Measurements from ENCODE around the gene PPARD.
"Not testable (repeated sequence)": the region's sequence is repeated elsewhere in the genome, so short reads cannot be mapped to it uniquely, and the experiment has no call there.

PPARD gene

DNA sequence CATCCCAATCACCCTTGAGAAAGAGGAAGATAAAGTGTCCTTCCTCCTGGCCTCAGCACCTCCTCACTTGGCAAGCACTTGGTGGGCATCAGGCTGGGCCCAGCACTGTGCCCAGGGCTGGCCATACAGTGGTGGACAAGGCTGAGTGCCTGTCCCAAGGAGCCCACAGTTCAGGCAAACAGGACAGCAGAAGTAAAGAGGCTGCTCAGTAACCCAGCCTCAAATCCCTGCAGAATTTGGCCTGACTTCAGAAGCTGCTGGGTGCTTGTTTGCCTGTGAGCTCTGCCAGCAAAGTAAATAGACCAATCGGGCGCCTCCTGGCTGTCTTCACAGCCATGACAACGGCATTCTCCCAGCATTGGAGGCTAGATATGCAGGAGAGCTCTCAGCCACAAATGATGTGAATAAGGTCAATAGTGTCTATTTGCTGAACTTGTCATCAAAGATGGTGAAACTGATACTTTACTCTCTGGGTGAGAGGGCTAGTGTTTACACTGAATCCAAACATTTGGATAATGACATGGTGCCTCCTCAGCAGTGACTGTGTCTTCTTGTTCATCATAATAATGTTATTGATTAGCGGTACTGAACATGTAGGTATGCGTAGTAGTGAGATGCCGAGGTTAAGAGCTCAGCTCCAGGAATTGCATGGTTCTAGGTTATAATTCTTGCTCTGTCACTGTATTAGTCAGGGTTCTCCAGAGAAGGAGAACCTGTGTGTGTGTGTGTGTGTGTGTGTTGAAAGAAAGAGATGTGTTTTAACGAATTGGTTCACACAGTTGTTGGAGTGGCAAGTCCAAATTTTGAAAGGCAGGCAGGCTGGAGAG is 72.9 kb downstream of the PPARD start:
- DNase-seq = peak; percentile 95

- DNase-seq = no peak
Measured at GRCh38 chr6:35417979-35418661, 75.8 kb downstream of the PPARD start.

GRCh38 chr6:35419417-35419816 is 77.1 kb downstream of the PPARD start:
- DNase-seq = peak; percentile 30

DNA sequence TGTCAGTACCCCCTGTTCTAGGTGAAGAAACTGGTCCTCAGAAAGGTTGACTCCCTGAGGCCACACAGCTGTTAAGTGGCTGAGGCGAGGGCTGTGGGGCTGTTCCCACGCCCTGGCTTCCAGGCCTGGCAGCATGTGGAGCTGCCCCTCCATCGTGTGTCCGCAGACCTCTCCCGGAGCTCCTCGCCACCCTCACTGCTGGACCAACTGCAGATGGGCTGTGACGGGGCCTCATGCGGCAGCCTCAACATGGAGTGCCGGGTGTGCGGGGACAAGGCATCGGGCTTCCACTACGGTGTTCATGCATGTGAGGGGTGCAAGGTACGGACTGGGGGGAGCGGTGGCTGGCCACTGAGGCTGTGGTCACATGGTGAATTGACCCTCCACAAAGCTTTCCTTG is 77.6 kb downstream of the PPARD start:
- DNase-seq = no peak

DNA sequence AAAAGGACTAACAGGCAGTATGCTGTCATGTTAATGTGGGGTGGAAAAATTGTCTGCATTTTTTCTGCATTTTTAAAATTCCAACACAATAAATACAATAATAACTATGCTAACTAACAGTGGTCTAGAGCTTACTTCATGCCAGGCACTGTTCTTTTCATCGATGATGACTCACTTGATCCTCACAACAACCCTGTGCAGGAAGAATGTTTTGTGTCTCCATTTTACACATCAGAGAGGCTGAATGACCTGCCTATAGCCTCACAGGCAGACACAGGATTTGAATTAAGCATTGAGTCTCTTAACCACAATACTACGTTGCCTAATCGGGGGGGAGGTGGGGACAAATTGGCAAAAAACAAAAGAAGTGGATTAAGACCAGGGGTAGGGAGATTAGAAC is 82.9 kb downstream of the PPARD start:
- DNase-seq = no peak

DNA sequence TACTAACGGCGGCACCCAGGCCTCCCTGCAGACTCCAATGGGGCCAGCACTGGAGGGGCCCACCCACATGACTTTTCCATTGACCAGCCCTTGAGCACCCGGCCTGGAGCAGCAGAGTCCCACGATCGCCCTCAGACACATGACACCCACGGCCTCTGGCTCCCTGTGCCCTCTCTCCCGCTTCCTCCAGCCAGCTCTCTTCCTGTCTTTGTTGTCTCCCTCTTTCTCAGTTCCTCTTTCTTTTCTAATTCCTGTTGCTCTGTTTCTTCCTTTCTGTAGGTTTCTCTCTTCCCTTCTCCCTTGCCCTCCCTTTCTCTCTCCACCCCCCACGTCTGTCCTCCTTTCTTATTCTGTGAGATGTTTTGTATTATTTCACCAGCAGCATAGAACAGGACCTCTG is 83.7 kb downstream of the PPARD start:
- DNase-seq = no peak

- no peak for DNase-seq
Measured at GRCh38 chr6:35427435-35427834, 85.1 kb downstream of the PPARD start.

DNA sequence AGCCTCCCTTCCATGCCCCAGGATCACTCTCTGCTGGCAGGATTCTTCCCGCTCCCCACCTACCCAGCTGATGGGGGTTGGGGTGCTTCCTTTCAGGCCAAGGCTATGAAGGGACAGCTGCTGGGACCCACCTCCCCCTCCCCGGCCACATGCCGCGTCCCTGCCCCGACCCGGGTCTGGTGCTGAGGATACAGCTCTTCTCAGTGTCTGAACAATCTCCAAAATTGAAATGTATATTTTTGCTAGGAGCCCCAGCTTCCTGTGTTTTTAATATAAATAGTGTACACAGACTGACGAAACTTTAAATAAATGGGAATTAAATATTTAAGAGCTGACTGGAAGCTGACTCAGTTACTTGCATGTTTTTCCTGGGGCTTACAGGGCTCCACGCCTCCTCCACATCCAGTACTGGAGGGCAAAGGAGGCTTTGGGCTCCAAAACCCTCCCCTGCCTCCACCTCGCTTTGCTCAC is 85.5 kb downstream of the PPARD start:
- no peak for DNase-seq

DNA sequence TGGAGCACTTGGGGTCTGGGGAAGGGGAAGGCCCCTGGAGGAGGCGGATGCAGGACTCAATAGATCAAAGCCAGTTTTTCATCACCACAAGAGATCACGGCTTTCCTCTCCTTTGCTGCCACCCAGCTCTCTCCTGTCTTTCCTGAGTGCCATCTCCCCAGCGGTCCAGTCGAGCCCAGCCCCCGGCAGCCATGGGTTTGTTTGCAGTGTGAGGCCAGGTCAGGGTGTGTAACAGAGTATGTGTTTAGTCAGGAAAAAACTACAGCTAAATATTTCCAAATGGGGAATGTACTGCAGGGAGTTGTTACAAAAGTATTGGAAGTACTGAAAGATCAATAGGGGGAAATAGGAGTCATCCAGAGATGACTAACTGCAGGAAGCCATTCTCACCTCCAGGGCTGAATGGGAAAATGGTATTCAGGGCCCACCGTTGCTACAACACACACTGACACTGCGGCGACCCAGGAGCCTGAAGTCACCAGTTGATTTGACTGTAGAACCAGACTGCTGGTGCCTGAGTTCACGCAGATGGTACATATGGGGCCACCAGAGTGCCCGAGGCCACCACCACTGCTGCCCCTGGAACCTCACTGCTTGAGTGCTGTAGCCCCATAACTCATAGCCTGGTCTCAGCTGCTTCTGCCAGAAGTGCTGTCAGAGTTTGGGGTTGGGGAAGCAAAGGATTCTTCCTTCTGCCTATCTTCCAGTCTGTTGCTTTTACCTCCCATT is 86.2 kb downstream of the PPARD start:
- no peak for DNase-seq

DNA sequence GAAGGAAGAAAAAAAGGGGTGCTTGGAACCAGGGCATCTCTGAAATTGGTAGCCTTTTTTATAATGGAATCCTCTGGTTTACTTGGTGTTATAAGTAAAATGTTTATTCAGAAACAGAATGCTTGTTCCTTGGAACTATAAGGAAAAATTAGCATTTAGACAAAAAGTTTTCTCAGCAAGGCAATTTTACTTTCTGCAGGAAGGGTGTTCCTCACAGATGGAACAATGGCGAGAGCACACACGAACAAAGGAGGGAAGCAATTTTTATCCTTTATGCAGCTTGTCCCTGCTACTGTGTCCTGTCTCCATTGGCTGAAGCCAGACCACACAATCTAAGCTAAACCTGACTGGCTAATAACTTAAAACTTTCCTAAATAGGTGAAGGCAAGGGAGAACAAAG is 87.1 kb downstream of the PPARD start:
- DNase-seq = no peak

DNA sequence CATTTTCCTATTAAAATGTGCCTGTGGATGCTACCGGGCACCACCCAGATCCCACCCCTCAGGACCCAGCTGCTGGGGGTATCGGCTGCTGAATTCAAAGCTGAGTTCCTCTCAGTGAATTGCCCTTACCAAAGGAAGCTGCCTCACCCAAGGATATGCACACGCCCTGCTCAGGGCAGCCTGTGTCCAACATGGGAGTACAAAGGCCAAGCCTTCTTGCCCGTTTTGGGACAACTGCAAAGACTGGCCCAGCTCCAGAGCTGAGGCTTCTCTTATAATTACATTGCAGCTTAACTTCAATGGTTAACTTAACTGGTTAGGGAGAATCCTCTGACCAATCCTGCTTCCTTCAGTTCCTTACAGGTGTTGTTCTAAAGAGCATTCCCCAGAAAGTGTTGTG is 89.9 kb downstream of the PPARD start:
- DNase-seq = no peak

- not testable (repeated sequence) for DNase-seq
Measured at GRCh38 chr6:35432702-35433101, 90.3 kb downstream of the PPARD start.

DNA sequence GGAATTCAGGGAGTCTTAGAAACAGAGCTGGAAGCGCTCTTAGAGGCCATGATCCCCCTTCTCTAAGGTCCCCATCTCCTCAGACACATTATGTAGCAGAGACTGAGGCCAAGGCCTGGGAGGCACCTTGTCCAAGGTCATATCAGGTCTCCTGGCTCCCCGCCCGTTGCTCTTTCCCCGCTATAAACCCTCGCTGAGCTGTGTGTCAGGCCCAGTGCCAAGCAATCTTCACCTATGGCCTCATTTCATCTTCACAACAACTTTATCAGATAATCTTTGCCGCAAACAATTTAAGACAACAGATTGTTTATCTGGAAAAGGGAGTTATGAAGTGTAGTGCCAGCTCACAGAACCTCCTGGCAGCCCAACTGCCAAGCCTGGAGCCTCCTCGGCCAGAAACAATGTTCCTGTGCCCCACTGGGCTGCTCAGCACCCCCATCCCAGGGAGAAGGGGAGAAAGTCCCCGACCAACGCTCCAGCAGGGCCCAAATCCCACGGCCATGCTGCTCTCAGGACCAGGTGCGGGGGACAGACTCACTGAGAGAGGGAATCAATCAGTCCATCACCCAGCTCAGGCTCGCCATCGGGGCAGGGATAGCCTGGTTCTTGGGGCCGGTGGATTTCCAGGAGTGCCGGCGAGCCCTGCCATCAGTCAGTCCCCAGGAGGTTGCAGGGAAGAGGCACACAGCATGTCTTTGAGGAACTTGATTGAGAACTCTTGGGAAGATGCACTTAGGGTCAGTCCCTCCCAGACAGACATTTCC is 92.9 kb downstream of the PPARD start:
- DNase-seq = no peak

DNA sequence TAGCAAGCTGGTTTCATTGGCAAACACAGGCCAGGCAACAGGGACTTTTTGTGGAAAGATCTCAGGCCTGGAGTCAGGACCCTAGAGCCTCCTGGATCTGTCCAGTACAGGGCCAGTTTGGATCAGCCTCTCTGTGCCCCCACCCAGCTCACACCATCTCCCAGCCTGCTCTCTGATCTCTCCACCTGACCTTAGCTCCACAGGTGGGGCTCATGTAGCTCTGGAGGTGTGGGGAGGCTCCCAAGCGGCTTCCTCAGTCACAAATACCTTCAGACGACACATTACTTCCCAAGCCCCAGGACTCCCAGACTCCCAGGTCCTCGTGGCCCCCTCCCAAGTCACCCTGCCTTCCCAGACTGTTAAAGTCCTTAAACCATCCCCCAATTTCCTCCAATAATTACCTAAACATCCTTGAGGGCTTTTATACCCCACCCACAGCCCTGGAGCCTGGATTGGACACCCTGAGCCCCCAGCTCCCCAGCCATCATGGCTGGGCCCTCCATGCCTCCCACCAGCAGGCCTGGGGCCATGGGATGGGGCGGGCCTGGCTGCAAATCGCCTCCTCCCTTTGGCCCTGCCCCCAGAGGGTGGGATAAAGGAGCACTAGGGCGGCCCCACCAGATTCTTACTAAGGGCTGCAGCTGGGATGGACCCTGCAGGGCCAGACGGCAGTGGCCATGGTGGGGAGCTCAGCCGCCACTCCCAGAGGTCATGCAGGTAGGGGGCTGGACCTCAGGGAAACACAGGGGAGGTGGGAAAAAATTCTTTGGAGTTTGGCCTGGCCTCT is 93.9 kb downstream of the PPARD start:
- DNase-seq = no peak

GRCh38 chr6:35438378-35439065 is 96.2 kb downstream of the PPARD start:
- not testable (repeated sequence) for DNase-seq

DNA sequence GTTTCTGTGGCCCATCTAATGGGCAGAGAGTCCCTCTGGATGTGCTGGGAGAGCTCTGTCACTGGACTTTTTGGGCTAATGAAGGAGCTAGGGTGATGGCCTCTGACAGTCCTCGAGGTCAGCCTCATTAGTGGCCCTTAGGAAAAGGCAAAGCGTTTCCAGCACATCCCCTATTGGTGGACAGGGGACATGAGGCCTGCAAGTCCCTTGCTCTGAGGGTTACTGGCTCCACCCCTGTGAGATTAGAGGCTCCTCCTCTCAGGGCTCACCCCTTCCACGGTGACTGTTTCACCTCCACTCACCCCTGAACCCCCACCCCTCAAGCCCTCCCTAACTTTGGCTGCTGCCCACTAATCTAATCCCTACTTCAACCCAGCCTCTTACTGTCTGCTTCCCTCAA is 97.0 kb downstream of the PPARD start:
- no peak for DNase-seq

- no peak for DNase-seq
Measured at GRCh38 chr6:35441205-35441604, 98.8 kb downstream of the PPARD start.

GRCh38 chr6:35441642-35442041 is 99.3 kb downstream of the PPARD start:
- DNase-seq = no peak

DNA sequence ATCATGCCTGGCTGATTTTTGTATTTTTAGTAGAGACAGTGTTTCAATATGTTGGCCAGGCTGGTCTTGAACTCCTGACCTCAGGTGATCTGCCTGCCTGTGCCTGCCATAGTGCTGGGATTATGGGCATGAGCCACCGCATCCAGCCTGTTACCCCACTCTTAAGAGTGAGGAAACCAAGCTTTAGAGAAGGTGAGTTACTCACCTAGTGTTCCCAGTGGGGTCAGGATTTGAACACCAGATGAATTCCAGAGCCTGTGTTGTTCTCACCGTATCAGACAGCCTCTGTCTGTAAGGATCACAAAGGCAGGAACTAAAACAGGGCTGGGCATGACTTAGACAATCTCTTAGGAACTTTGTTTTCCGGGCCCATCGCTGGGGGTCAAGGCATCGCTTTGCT is 100.3 kb downstream of the PPARD start:
- no peak for DNase-seq

DNA sequence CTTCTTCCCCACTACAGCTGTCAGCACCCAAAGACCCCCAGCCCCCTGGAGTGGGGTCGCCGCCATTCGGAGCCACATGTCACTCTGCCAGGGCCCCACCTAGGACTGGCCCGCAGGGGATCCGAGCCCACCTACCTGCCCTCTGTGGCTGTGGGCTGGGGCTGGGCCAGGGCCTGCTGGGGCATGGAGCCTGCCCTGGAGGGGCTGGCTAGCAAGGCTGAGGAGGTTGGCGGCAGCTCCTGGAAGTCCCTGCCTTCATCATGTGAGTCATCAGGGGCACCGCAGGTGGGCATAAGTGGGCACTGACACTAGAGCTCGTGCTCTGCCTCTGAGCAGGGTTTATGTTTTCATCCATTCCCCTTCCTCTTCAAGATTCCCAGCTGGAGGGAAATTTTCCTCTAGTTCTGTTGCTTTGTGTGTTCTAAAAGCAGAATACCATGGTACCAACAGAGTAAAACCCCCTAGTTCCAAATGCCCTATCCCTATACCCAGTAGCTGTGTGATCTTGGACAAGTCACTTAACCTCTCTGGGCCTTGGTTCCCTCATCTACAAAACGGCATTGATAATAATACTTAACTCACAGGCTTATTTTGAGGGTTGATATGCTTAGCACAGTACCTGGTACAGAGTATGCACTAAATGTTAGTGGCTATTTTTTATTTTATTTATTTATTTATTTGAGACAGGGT is 101.1 kb downstream of the PPARD start:
- DNase-seq = peak; percentile 30

- DNase-seq = no peak
Measured at GRCh38 chr6:35445691-35446090, 103.3 kb downstream of the PPARD start.

Measured in NCI-H69 (cell line).